Measurements from ENCODE around the gene NTNG2.
"Not testable (repeated sequence)": the region's sequence is repeated elsewhere in the genome, so short reads cannot be mapped to it uniquely, and the experiment has no call there.

NTNG2 gene, protein sequence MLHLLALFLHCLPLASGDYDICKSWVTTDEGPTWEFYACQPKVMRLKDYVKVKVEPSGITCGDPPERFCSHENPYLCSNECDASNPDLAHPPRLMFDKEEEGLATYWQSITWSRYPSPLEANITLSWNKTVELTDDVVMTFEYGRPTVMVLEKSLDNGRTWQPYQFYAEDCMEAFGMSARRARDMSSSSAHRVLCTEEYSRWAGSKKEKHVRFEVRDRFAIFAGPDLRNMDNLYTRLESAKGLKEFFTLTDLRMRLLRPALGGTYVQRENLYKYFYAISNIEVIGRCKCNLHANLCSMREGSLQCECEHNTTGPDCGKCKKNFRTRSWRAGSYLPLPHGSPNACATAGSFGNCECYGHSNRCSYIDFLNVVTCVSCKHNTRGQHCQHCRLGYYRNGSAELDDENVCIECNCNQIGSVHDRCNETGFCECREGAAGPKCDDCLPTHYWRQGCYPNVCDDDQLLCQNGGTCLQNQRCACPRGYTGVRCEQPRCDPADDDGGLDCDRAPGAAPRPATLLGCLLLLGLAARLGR

DNA sequence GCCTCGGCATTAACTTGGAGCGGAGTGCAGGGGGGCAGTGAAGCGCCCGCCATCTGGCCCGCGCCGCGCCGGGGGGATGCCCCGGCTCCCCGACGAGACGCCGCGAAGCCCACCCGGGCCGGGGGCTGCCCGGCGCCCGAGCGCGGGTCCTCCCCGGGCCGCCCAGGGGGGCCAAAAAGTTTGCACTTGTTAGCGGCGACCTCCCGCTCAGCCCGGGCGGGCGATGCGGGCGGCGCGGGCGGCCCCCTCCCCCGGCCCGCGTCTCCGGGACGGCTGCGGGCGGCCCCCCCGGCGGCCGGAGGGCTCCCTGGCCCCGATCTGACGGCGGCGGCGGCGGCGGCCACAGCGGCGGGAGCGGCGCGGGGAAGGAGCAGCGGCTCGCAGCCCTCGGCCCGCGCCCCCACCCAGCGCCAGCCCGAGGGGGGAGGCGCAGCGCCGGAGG, at the start of gene NTNG2:
Gene NTNG2, plus strand, starts transcription at position 316 of the 442 bp plus-strand sequence. CDS start 4,774 bp downstream, outside the sequence.
- H3K4me3 ChIP-seq (ENCODE audit: low read length) = peak within 1 kb of the TSS; percentile 64

DNA sequence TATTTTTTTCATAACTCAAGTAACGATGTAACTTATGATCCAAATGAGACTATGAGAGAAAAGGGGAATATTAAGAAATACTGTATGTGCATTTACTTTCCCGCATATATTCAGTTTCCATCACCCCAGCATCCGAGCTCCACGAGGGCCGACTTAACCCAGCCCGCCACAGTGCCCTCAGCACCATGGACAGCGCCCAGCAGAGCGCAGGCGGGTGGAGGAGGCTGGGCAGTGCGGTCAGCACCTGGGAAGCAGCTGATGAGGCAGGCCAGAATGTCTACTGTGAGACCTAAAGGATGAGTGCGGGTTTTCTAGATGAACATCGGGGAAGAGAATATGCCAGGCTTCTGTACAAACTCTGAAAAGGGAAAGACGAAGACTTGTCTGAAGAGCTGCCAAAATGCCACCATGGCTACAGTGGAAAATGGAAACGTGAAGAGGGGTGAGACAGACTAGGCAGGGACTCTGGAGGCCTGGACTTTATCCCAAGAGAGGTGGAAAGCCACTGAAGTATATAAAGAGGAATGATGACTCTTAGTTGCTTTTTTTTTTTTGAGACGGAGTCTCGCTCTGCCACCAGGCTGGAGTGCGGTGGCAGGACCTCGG, 47.7 kb upstream of the NTNG2 start:
- TF ChIP-seq ZNF274 (IDR thresholded peaks at IDR 0.05; ENCODE audit: low read depth, low read length) = no peak
- H3K4me3 ChIP-seq (ENCODE audit: low read length) = no peak overlapping the region

More for the DNA sequence above, at the start of gene NTNG2:
- TF ChIP-seq ZNF274 (IDR thresholded peaks at IDR 0.05; ENCODE audit: low read depth, low read length) = no peak

DNA sequence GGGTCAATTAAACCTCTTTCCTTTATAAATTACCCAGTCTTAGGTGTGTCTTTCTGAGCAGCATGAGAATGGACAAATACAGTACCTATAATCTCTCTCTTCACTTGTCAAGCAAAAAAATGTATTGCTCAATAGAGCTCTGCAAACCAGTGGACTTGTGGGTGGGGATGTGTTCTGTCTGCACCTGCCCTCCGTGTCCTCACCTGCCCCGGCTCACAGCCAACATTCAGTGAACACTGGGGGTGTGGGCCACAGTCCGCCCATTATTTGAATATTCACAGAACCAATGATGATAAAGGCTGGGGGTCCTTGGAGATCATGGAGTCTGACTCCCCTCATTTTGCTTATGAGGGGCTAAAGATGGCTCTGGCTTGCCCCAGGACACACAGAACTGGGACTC, 45.3 kb upstream of the NTNG2 start:
- TF ChIP-seq ZNF274 (IDR thresholded peaks at IDR 0.05; ENCODE audit: low read depth, low read length) = no peak
- H3K4me3 ChIP-seq (ENCODE audit: low read length) = no peak overlapping the region

DNA sequence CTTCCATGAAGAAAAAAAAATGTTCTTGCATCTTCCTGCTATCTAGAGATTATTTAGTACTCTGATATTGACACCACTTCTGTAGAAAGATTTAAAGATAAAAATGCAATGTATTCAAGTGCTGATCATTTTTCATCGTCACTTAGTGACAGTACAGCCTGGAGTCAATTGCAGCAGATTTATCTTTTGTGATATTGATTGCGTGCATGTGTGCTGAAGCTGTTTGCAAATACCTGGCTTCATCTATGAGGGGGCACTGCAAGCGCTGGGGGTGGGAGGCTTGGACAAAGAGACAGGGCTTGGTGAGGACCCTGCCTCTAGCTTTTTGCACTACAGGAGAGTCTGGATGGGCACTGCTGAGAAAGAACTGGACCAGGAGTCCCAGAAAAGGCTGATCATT, 44.2 kb upstream of the NTNG2 start:
- TF ChIP-seq ZNF274 (IDR thresholded peaks at IDR 0.05; ENCODE audit: low read depth, low read length) = no peak
- H3K4me3 ChIP-seq (ENCODE audit: low read length) = no peak overlapping the region

GRCh38 chr9:132121021-132121420, 40.8 kb upstream of the NTNG2 start:
- no peak overlapping the region for H3K4me3 ChIP-seq (ENCODE audit: low read length)
- no peak for TF ChIP-seq ZNF274 (IDR thresholded peaks at IDR 0.05; ENCODE audit: low read depth, low read length)

- no peak overlapping the region for H3K4me3 ChIP-seq (ENCODE audit: low read length)
- TF ChIP-seq ZNF274 (IDR thresholded peaks at IDR 0.05; ENCODE audit: low read depth, low read length) = no peak
Measured at GRCh38 chr9:132124800-132125199, 37.1 kb upstream of the NTNG2 start.

DNA sequence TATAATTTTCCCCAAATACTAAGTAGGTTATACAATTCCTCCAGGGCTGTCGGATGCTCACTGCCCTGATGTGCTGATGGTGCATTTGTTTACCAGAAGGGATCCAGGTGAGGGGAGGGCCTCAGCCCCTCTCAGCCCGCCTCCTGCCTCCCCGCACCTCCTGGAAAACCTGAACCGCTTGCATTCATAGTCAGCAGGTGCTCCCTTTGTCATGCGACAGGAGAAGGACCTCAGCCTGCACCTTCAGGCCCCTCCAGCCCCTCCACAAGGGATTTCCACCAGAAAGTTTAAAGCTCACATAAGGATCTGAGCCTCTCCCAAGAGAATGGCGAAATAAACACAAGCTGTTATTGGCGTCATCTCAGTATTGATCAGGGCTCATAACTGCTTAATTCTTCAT, 36.5 kb upstream of the NTNG2 start:
- H3K4me3 ChIP-seq (ENCODE audit: low read length) = no peak overlapping the region
- no peak for TF ChIP-seq ZNF274 (IDR thresholded peaks at IDR 0.05; ENCODE audit: low read depth, low read length)

DNA sequence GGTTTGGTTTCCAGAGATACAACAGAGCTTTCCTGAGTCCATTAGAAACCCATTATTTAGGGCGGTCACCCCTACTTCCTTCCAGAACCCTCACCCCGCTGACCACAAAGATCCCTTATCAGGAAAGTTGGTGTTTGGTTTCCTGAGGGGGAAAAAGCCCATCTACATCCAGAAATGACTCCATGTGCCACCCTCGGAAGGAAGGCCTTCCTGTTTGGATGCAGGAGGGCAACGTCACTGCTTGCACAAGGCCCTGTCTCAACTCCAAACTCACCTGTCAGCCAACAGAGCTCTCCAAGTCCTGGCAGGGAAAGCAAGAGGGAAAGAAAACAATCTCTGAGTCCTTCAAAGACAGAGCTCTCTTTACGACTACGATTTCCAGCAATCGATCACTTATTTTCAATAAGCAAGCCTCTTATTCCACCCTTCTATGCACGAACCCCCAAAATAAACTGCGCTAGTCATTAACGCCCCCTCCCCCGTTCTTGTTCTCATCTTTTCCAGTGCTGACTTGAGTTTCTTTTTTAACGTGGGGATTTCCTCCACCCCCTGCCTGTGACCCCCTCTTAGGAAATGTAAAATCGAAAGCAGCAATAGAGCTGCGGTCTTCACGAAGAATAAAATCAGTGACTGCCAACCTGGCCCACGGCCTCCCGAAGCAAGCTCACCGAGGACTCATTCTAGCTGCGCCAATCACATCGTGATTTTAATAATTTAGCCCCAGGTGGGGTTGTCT, 35.7 kb upstream of the NTNG2 start:
- no peak for TF ChIP-seq ZNF274 (IDR thresholded peaks at IDR 0.05; ENCODE audit: low read depth, low read length)
- H3K4me3 ChIP-seq (ENCODE audit: low read length) = no peak overlapping the region; the same call in 1 of the 2 replicates

- no peak overlapping the region; the same call in 1 of the 2 replicates for H3K4me3 ChIP-seq (ENCODE audit: low read length)
- TF ChIP-seq ZNF274 (IDR thresholded peaks at IDR 0.05; ENCODE audit: low read depth, low read length) = no peak
Measured at GRCh38 chr9:132126680-132127236, 35.1 kb upstream of the NTNG2 start.

- H3K4me3 ChIP-seq (ENCODE audit: low read length) = no peak overlapping the region
- TF ChIP-seq ZNF274 (IDR thresholded peaks at IDR 0.05; ENCODE audit: low read depth, low read length) = no peak
Measured at GRCh38 chr9:132127888-132128534, 33.8 kb upstream of the NTNG2 start.

GRCh38 chr9:132129535-132129934, 32.3 kb upstream of the NTNG2 start:
- no peak for TF ChIP-seq ZNF274 (IDR thresholded peaks at IDR 0.05; ENCODE audit: low read depth, low read length)
- H3K4me3 ChIP-seq (ENCODE audit: low read length) = no peak overlapping the region

DNA sequence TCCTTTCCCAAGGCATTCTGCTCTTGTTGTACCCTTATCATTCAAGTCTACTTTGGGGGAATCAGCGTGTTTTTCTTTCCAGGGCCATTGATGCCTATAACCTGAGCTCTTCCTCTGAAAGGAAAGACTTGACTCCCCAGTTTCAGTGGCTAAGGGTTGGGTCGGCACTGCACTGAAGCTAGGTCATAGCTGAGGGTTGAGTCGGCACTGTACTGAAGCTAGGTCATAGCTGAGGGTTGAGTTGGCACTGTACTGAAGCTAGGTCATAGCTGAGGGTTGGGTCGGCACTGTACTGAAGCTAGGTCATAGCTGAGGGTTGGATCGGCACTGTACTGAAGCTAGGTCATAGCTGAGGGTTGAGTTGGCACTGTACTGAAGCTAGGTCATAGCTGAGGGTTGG, 27.8 kb upstream of the NTNG2 start:
- not testable (repeated sequence) for H3K4me3 ChIP-seq (ENCODE audit: low read length)

- no peak for TF ChIP-seq ZNF274 (IDR thresholded peaks at IDR 0.05; ENCODE audit: low read depth, low read length)
Measured at GRCh38 chr9:132135456-132135855, 26.4 kb upstream of the NTNG2 start.

More at GRCh38 chr9:132135456-132135855, 26.4 kb upstream of the NTNG2 start:
- H3K4me3 ChIP-seq (ENCODE audit: low read length) = no peak overlapping the region
